ENCODE results near the gene KLHL2. TPM values are rescaled to one million over a fixed set of nuclear protein-coding genes. Genes with fewer than 3 reads are reported as not detected.

KLHL2 gene
- total and polyA plus RNA-seq, 2 of the 13 experiments (the other 11 are each of a cell fraction or from before 2014, with no cell fraction given) = 9.2 to 17.6 TPM

DNA sequence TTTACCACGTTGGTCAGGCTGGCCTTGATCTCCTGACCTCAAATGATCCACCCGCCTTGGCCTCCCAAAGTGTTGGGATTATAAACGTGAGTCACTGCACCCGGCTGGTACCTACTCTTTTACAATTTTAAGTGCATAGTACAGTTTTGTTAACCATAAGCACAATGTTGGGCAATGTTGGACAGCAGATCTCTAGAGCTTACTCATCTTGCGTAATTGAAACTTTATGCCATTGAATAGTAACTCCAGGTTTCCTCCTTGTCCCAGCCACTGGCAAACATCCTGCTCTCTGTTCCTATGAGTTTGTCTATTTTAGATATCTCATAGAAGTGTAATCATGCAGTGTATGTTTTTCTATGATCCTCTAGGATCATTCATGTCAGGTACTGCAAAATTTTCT lies 162.2 kb downstream of the KLHL2 start (continued):
- no peak for TF ChIP-seq DMTF1 (CRISPR knock-in tag; IDR thresholded peaks at IDR 0.05)
- no peak for TF ChIP-seq PHB2 (IDR thresholded peaks at IDR 0.05; ENCODE audit: partially characterized antibody)
- no peak for TF ChIP-seq ZNF550 (CRISPR knock-in tag; IDR thresholded peaks at IDR 0.05; ENCODE audit: borderline replicate concordance)
- TF ChIP-seq ZNF746 (CRISPR knock-in tag; IDR thresholded peaks at IDR 0.05) = peak; percentile 47; the same call in 1 of the 2 replicates
- TF ChIP-seq, protein P1, sequence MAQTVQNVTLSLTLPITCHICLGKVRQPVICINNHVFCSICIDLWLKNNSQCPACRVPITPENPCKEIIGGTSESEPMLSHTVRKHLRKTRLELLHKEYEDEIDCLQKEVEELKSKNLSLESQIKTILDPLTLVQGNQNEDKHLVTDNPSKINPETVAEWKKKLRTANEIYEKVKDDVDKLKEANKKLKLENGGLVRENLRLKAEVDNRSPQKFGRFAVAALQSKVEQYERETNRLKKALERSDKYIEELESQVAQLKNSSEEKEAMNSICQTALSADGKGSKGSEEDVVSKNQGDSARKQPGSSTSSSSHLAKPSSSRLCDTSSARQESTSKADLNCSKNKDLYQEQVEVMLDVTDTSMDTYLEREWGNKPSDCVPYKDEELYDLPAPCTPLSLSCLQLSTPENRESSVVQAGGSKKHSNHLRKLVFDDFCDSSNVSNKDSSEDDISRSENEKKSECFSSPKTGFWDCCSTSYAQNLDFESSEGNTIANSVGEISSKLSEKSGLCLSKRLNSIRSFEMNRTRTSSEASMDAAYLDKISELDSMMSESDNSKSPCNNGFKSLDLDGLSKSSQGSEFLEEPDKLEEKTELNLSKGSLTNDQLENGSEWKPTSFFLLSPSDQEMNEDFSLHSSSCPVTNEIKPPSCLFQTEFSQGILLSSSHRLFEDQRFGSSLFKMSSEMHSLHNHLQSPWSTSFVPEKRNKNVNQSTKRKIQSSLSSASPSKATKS (CRISPR knock-in tag; IDR thresholded peaks at IDR 0.05) = no peak
- no peak for TF ChIP-seq MZF1 (CRISPR knock-in tag; IDR thresholded peaks at IDR 0.05; ENCODE audit: borderline replicate concordance)
- peak; percentile 41; the same call in 1 of the 2 replicates for TF ChIP-seq MEIS2 (CRISPR knock-in tag; IDR thresholded peaks at IDR 0.05)
- TF ChIP-seq RXRA (CRISPR knock-in tag; IDR thresholded peaks at IDR 0.05) = peak; percentile 69; the same call in 1 of the 2 replicates
- peak; percentile 87 for TF ChIP-seq ZNF292 (CRISPR knock-in tag; IDR thresholded peaks at IDR 0.05; ENCODE audit: borderline replicate concordance, low read depth)
- TF ChIP-seq ZNF841 (CRISPR knock-in tag; IDR thresholded peaks at IDR 0.05; ENCODE audit: borderline replicate concordance) = no peak
- peak; percentile 38; the same call in 1 of the 2 replicates for TF ChIP-seq NFKBIZ (CRISPR knock-in tag; IDR thresholded peaks at IDR 0.05)
- no peak for TF ChIP-seq ZNF549 (CRISPR knock-in tag; IDR thresholded peaks at IDR 0.05)
- 0 out of 2 replicates have a peak, but pooled peaks have one; percentile 48 for TF ChIP-seq ZNF589 (CRISPR knock-in tag; conservative IDR thresholded peaks at IDR 0.05)
- peak; percentile 70 for TF ChIP-seq TCF7 (IDR thresholded peaks at IDR 0.05; ENCODE audit: low read depth)
- no peak for TF ChIP-seq SMARCC2 (IDR thresholded peaks at IDR 0.05)
- no peak for TF ChIP-seq FLYWCH1 (CRISPR knock-in tag; IDR thresholded peaks at IDR 0.05)
- TF ChIP-seq, protein P2, sequence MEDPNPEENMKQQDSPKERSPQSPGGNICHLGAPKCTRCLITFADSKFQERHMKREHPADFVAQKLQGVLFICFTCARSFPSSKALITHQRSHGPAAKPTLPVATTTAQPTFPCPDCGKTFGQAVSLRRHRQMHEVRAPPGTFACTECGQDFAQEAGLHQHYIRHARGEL (CRISPR knock-in tag; IDR thresholded peaks at IDR 0.05) = no peak
- TF ChIP-seq FOXO1 (CRISPR knock-in tag; IDR thresholded peaks at IDR 0.05) = peak; percentile 86
- no peak for TF ChIP-seq TOPORS (CRISPR knock-in tag; IDR thresholded peaks at IDR 0.05)
- no peak for TF ChIP-seq MYNN (CRISPR knock-in tag; IDR thresholded peaks at IDR 0.05; ENCODE audit: low read depth)
- TF ChIP-seq, protein P3, sequence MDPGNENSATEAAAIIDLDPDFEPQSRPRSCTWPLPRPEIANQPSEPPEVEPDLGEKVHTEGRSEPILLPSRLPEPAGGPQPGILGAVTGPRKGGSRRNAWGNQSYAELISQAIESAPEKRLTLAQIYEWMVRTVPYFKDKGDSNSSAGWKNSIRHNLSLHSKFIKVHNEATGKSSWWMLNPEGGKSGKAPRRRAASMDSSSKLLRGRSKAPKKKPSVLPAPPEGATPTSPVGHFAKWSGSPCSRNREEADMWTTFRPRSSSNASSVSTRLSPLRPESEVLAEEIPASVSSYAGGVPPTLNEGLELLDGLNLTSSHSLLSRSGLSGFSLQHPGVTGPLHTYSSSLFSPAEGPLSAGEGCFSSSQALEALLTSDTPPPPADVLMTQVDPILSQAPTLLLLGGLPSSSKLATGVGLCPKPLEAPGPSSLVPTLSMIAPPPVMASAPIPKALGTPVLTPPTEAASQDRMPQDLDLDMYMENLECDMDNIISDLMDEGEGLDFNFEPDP (CRISPR knock-in tag; conservative IDR thresholded peaks at IDR 0.05) = no peak
- TF ChIP-seq KMT2B (CRISPR knock-in tag; IDR thresholded peaks at IDR 0.05) = peak; percentile 58; the same call in 1 of the 2 replicates
- TF ChIP-seq, protein P4, sequence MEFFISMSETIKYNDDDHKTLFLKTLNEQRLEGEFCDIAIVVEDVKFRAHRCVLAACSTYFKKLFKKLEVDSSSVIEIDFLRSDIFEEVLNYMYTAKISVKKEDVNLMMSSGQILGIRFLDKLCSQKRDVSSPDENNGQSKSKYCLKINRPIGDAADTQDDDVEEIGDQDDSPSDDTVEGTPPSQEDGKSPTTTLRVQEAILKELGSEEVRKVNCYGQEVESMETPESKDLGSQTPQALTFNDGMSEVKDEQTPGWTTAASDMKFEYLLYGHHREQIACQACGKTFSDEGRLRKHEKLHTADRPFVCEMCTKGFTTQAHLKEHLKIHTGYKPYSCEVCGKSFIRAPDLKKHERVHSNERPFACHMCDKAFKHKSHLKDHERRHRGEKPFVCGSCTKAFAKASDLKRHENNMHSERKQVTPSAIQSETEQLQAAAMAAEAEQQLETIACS (CRISPR knock-in tag; IDR thresholded peaks at IDR 0.05) = no peak
- no peak for TF ChIP-seq ATRX (CRISPR knock-in tag; IDR thresholded peaks at IDR 0.05; ENCODE audit: borderline replicate concordance)
- TF ChIP-seq U2AF2 (IDR thresholded peaks at IDR 0.05; ENCODE audit: low read depth, low read length) = no peak
- peak; percentile 92 for TF ChIP-seq ZMYM2 (CRISPR knock-in tag; IDR thresholded peaks at IDR 0.05)
